ENCODE data around the gene STAC3. TPM values are rescaled to one million over a fixed set of nuclear protein-coding genes. Genes with fewer than 3 reads are reported as not detected.

STAC3 gene
- total and polyA plus RNA-seq, 2 of the 13 experiments (the other 11 are each of a cell fraction or from before 2014, with no cell fraction given), result 0.18 to 0.22 TPM

- no peaks in the 10 kb centered on the region for H3K9me3 ChIP-seq (ENCODE audit: low read length)
- no peak overlapping the region for H3K9ac ChIP-seq (ENCODE audit: insufficient read depth, low read depth, low read length)
- no peaks in the 10 kb centered on the region for H4K20me1 ChIP-seq (ENCODE audit: insufficient read depth, low read length)
- no TSS peak for BruUV-seq (replicated peaks)
- no peak overlapping the region for H3K4me3 ChIP-seq (replicated peaks in 1 of 3; ENCODE audit: insufficient read depth in 1 of 3, low read depth in 2 of 3, low read length in 3 of 3)
- H3K27ac ChIP-seq (ENCODE audit: extremely low read length, insufficient read depth, low read length), result no peak overlapping the region
- H3K79me2 ChIP-seq (ENCODE audit: insufficient read depth, low read length), result no peaks in the 10 kb centered on the region
- ChIA-PET POLR2A (interaction anchor here (1.0 to 1.6 kb wide), 3 partner anchors 7 to 94 kb away, joined by 3 to 6 read pairs (median 5); partner anchors contain the start of genes LRP1 and SHMT2), CTCF (ENCODE audit: low intra/inter-chr PET ratio, low total read pairs) (interaction anchor here (8.7 kb wide), 1 partner anchor 17 kb away, joined by 87 read pairs; a partner anchor contains a TSS)
- peak overlapping the region; percentile 19; the same call in 1 of the 2 replicates for H3K4me2 ChIP-seq (ENCODE audit: low read depth, low read length)
- 42% methylated on average over 3 of the region's 13 CpGs for WGBS (ENCODE audit: low lambda C conversion rate)
- no peak overlapping the region for H2AFZ ChIP-seq (ENCODE audit: low read length)
- ATAC-seq, result peak; percentile 11; the same call in 2 of the 3 replicates
- no peak for FAIRE-seq
- in situ Hi-C loops (cut with HindIII; ENCODE audit: extremely low pct_ligation_motif_present, low pct_unique_long_range_greater_than_20kb), result no loop called here
- intact Hi-C loops (cut with micrococcal nuclease; ENCODE audit: unreplicated experiment), result no loop called here
- peaks cover 56% of the 10 kb centered on the region for H3K4me1 ChIP-seq (ENCODE audit: insufficient read depth, low read length)
- H3K27me3 ChIP-seq (ENCODE audit: control insufficient read depth in 1 of 2, insufficient read depth in 2 of 2, low read length in 2 of 2), result peaks cover 17 to 85% of the 10 kb centered on the region in 2 experiments; a peak in 4 of 5 replicates
- no peak for DNase-seq (ENCODE audit: low spot score)
- H3K36me3 ChIP-seq (replicated peaks in 1 of 2; ENCODE audit: control insufficient read depth in 1 of 2, insufficient read depth in 2 of 2, low read length in 2 of 2), result no peaks in the 10 kb centered on the region
- no peak for TF ChIP-seq MTF1 (CRISPR knock-in tag; IDR thresholded peaks at IDR 0.05)
- TF ChIP-seq ZNF329 (CRISPR knock-in tag; IDR thresholded peaks at IDR 0.05; ENCODE audit: low read depth), result no peak
- TF ChIP-seq, protein P1, sequence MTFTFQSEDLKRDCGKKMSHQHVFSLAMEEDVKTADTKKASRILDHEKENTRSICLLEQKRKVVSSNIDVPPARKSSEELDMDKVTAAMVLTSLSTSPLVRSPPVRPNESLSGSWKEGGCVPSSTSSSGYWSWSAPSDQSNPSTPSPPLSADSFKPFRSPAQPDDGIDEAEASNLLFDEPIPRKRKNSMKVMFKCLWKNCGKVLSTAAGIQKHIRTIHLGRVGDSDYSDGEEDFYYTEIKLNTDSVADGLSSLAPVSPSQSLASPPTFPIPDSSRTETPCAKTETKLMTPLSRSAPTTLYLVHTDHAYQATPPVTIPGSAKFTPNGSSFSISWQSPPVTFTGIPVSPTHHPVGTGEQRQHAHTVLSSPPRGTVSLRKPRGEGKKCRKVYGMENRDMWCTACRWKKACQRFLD (CRISPR knock-in tag; IDR thresholded peaks at IDR 0.05; ENCODE audit: borderline replicate concordance), result no peak
- TF ChIP-seq, protein P2, sequence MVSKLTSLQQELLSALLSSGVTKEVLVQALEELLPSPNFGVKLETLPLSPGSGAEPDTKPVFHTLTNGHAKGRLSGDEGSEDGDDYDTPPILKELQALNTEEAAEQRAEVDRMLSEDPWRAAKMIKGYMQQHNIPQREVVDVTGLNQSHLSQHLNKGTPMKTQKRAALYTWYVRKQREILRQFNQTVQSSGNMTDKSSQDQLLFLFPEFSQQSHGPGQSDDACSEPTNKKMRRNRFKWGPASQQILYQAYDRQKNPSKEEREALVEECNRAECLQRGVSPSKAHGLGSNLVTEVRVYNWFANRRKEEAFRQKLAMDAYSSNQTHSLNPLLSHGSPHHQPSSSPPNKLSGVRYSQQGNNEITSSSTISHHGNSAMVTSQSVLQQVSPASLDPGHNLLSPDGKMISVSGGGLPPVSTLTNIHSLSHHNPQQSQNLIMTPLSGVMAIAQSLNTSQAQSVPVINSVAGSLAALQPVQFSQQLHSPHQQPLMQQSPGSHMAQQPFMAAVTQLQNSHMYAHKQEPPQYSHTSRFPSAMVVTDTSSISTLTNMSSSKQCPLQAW (CRISPR knock-in tag; IDR thresholded peaks at IDR 0.05), result no peak
- no peak for TF ChIP-seq RFXANK (CRISPR knock-in tag; IDR thresholded peaks at IDR 0.05)
- TF ChIP-seq, protein P3, sequence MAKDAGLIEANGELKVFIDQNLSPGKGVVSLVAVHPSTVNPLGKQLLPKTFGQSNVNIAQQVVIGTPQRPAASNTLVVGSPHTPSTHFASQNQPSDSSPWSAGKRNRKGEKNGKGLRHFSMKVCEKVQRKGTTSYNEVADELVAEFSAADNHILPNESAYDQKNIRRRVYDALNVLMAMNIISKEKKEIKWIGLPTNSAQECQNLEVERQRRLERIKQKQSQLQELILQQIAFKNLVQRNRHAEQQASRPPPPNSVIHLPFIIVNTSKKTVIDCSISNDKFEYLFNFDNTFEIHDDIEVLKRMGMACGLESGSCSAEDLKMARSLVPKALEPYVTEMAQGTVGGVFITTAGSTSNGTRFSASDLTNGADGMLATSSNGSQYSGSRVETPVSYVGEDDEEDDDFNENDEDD (CRISPR knock-in tag; IDR thresholded peaks at IDR 0.05; ENCODE audit: borderline replicate concordance), result no peak
- no peak for TF ChIP-seq MTF2 (CRISPR knock-in tag; IDR thresholded peaks at IDR 0.05; ENCODE audit: borderline replicate concordance)
- TF ChIP-seq TCF7 (IDR thresholded peaks at IDR 0.05; ENCODE audit: low read depth), result no peak
- TF ChIP-seq ELK4 (CRISPR knock-in tag; IDR thresholded peaks at IDR 0.05; ENCODE audit: borderline replicate concordance), result no peak
- TF ChIP-seq GLI4 (CRISPR knock-in tag; IDR thresholded peaks at IDR 0.05; ENCODE audit: borderline replicate concordance), result no peak
- no peak for TF ChIP-seq FOSL1 (CRISPR knock-in tag; IDR thresholded peaks at IDR 0.05; ENCODE audit: borderline replicate concordance)
- no peak for TF ChIP-seq MXD3 (CRISPR knock-in tag; IDR thresholded peaks at IDR 0.05)
- no peak for TF ChIP-seq SMARCE1 (IDR thresholded peaks at IDR 0.05; ENCODE audit: borderline replicate concordance)
- TF ChIP-seq, protein P4, sequence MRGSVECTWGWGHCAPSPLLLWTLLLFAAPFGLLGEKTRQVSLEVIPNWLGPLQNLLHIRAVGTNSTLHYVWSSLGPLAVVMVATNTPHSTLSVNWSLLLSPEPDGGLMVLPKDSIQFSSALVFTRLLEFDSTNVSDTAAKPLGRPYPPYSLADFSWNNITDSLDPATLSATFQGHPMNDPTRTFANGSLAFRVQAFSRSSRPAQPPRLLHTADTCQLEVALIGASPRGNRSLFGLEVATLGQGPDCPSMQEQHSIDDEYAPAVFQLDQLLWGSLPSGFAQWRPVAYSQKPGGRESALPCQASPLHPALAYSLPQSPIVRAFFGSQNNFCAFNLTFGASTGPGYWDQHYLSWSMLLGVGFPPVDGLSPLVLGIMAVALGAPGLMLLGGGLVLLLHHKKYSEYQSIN (CRISPR knock-in tag; IDR thresholded peaks at IDR 0.05; ENCODE audit: borderline replicate concordance), result no peak
- no peak for TF ChIP-seq HMG20B (CRISPR knock-in tag; conservative IDR thresholded peaks at IDR 0.05)
- no peak for TF ChIP-seq TSC22D2 (CRISPR knock-in tag; IDR thresholded peaks at IDR 0.05; ENCODE audit: borderline replicate concordance)
Observed at GRCh38 chr12:57222286-57223190, 28.4 kb downstream of the STAC3 start.
